Stimulated activated CD8-positive, alpha-beta memory T cell treated with anti-CD3 and anti-CD28 coated beads, Interleukin-12 subunit alpha, Interleukin-12 subunit beta, amount 100 ng/mL, for 1 hour (primary cell): ENCODE data around the gene TIRAP.
"Not testable (repeated sequence)": the region's sequence is repeated elsewhere in the genome, so short reads cannot be mapped to it uniquely, and the experiment has no call there.

ENCODE experiments used
- DNase-seq: peaks from one replicate; pipeline ENCODE4 v3.0.0-alpha.2; 2020; ENCODE audit warnings: low read depth

The TIRAP gene

DNA sequence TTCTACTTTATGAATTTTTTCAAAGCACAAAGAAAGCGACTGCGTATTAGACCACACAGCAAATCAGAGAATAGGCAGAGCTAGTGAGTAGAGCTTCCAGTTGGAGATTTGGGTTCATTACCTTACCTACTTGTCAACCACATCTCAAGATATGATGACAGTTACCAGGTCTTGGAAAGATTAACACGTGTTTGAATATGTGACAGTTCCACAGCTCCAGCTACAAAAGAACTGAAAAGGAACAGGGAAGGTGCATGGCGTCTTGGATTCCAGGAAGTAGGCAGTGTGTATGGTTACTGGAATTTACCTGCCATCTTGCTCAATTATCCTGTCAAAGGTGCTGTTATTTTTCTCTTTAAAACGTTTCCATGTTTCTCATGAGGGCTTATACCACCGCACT lies 5.3 kb downstream of the TIRAP start:
- DNase-seq: no peak

DNA sequence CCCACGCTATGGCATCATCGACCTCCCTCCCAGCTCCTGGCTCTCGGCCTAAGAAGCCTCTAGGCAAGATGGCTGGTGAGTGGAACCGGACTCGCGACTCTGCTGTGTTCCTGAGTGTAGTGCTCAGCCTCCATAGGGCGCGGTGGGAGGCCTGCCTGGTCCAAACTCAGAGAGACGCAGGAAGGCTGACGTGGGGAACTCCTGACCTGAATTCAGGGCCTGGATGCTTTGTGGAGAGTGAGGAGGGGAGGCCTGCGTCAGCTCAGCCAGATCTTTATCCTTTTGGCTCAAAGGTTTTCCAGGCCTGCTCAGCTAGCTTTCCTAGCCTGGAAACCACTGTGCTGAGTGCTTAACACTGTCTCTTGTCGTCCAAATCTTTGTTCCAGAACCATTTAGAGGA lies 8.0 kb downstream of the TIRAP start:
- DNase-seq: no peak

DNA sequence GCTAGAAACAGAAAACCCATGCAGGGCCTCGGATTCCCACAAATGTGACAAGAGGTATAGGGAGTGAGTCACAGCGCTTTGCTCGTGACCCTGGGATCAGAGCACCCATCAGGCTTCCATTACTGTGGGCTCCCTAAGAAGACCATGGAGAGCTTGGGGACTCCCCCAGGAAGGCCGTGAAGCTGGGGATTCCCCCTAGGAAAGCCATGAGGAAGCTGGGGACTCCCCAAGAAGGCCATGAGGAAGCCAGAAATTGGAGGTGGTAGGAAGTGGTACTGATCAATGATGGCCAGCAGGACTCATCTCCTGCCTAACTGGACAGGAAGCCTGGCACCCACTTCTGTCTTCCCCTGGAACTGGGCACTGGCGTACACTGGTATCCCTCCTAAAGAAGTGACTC lies 10.8 kb downstream of the TIRAP start:
- DNase-seq: no peak

DNA sequence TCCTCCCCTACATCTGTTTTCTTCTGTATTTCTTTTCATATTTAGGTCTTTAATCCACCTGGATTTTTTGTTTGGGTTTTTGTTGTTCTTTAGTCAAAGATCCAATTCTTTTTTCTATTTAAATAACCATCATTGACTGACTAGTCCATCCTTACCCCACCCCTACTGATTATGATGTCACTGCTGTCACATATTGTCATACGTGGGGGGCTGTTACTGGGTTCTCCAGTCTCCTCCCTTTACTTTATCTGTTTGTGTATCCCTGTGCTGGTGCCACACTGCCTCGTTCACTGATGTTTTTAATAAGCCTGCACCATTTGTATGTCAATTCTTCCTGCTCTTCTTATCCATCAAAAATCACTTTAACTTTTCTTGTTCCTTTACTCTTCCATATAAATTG lies 14.1 kb downstream of the TIRAP start:
- no peak for DNase-seq

DNA sequence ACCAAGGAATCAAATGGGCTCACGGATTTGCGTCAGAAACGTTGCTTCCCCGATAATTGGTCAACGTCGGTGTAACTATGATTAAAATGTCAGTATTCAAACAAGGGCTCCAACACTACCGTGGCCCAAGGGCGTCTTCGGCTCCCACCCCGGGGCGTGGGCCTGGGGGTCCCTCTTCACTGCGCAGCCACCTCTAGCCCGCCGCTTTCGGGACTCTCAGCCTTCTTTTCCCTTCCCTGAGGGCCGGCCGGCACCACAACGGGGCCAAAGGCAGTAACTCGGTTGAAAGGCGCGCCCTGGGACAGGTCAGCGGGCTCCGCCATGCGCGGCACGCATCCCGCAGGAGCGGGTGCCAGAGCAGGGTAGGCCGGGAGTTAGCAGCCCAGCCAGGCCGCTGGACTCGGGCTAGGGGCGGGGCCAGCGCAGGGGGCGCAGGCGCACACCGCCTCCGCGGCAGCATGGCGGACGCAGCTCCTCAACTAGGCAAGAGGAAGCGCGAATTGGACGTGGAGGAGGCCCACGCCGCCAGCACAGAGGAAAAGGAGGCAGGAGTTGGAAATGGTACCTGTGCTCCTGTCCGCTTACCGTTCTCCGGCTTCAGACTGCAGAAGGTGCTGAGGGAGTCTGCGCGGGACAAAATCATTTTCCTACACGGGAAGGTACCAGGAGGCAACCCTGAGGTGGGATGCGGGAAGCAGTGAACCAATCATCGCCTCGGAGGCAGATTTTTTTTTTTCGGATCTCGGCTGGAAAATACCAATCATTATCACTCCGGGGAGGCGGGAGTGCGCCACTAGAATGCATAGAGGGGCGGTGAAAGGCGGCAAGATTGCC lies 20.9 kb downstream of the TIRAP start, which contains the start of gene DCPS:
TSS of gene DCPS (plus strand) at position 438 of the 834 bp plus-strand sequence. CDS start at position 459, 21 bp downstream.
- DNase-seq: peak; percentile 65

DNA sequence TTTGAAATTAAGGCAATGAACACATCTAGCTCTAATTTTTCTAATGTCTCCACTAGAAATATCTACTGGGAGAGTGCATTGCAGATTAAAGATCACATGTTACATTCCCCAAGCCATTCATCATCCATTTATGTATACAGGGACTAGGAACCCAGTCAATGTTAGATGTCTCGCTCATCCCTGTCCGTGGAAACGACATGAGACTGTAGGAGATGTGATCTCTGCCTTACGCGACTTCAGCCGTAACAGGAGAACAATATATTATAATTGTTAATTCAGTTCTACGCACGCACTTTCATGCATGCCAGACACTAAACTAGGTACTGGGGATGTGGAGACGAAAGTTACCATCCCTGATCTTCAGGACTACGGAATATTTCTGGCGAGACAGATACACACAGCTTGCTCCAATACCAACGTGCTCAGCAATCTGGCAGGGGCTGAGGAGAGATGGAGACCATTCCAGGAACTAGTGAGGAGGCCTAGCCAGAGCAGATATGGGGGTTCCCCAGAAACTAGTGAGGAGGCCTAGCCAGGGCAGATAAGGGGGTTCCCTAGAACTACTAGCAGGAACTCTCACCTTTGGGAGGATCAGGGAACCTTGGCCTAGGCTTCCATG lies 21.7 kb downstream of the TIRAP start:
- no peak for DNase-seq

DNA sequence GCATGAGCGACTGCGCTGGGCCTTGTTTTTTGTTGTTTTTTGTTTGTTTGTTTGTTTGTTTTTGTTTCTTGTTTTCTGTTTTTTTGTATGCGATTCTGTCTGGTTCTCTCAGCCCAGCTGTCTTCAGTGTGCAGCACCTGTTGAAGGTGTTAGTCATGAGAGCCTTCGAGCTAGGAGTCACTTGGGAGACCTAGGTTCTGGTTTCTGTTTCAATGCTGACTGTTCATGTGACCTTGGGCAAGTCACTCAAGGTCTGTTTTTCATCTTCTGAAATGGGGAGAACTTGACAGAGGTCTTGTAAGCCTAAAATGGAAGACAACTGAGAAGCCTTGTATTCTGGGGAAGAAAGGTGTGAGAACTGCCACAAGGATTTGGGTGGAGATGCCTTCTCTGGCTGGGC lies 22.8 kb downstream of the TIRAP start:
- no peak for DNase-seq

DNA sequence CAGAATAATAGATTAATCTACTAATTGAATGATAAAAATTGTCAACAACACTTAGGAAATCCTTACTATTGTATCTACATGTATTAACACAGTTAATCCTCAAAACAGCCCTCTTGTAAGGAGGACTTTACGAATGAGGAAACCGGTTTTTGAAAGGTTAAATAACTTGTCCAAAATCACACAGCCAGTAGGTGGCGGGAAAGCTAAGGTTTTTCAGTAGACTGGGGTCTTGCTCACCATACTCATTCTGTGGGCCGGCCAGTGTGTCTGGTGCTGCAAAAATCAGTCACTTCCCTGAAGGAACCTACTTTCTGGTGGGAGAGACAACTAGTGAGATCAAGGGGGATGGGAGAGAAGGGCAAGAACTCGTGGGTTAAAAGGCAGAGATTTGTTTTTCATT lies 24.8 kb downstream of the TIRAP start:
- no peak for DNase-seq

DNA sequence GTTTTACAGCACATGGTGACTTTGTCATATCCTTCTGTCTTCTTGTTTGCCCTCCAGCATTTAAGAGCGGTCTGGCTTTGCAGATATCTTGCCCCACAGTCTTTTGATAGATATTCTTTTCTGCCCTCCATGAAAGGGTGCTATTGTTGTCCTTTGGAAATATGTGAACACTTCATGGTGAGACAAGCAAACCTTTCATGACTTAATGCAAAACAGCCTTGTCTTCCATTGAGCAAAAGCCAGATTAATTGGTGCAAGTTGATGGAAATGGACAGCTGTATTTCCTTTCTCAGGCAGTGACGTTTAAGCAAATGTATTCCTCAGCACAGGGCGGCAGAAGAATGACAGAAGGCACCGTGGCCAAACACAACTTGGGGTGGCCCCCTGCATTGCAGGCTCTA lies 25.4 kb downstream of the TIRAP start:
- DNase-seq: no peak

DNA sequence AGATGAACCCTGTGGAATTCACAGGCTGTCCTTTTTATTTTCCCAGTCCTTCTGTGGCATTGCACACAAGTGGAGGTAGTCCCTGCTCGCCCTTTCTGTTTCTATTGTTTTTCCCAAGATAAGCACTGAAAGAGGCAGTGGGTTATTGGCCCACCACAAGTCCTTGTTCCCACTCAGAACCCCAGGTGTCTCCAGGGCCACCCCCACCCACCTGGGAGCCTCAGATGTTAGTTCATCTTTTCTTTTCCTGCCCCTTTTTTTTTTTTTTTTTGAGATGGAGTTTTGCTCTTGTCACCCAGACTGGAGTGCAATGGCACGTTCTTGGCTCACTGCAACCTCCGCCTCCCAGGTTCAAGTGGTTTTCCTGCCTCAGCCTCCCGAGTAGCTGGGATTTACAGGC lies 25.9 kb downstream of the TIRAP start:
- DNase-seq: not testable (repeated sequence)

DNA sequence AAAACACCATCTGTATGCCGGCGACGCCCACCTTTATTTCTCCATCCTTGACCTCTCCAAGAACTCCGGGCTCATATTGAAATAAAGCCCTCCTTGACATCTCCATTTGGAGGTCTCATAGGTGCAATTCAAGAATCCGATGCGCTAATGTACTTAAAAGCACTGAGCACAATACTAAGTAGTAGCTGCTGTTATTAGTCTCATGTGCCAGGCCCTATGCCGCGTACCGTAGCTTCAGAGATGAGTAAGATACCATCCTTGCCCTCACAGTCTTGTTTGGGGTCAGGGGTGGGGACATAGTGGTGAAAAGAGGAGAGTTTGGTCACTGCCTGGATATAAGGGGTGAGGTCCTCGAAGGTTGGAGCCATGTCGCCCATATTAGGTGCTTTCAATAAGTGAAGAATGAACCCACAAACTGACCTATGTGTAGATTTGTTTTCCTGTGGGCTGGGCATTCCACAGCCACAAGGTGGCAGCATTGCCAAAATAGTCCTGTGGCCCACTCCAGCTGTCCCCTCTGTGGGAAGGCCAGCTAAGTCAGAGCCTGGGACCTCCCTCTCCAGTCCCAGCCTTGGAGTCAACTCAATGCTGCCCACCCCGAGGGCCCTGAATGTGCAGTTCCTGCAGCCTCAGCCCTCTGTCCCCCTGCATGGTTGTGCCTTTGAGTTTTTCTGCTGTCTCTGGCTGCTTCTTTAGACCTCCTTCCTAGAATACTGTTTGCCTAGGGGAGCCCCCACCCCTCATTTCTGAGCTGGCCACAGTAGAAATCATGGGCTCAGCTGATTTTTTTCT lies 27.5 kb downstream of the TIRAP start:
- peak; percentile 45 for DNase-seq

DNA sequence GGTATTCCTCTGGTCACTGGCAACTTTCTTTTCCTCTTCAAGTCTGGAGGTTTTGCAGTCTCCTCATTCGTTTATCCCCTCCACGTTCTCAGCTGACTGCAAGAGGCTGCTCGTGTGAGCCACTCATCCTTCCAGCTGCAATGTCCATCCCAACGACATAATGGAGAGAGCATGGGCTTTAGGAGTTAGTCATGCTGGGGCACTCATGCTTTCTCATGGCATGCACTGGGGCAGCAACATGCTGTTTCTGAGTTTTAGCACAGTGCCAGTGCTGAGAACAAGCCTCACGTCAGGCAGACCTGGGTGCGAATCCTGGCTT lies 28.1 kb downstream of the TIRAP start:
- DNase-seq: no peak

DNA sequence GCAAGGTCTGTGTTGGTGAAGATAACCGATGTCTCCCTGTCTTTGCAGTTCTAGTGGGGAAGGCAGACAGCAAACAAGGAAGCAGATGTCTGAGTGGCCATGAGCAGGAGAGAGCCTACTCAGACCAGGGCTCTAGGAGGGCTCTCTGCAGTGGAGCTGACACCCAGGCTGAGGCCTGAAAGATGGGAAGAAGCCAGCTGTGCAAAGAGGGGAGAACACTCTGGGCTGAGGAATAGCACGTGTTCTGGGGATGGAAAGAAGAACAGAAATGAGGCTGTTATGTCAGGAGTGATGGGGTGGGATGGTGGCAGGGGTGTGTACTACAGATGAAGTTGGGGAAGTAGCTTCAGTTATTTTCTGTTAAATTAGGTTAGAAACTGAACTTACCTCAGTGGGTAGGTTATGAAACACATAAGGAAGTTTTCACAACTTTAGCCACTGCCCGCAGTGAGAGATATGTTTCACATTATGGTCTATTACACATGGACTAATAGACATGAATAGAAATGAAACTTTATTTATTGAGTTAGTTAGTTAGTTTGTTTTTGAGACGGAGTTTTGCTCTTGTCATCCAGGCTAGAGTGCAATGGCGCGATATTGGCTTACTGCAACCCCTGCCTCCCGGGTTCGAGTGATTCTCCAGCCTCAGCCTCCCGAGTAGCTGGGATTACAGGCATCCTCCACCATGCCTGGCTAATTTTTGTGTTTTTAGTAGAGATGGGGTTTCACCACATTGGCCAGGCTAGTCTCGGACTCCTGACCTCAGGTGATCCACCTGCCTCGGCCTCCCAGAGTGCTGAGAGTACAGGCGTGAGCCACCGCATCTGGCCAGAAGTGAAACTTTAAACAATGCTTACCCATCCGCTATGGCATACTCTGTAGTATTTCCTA lies 28.8 kb downstream of the TIRAP start:
- DNase-seq: no peak

DNA sequence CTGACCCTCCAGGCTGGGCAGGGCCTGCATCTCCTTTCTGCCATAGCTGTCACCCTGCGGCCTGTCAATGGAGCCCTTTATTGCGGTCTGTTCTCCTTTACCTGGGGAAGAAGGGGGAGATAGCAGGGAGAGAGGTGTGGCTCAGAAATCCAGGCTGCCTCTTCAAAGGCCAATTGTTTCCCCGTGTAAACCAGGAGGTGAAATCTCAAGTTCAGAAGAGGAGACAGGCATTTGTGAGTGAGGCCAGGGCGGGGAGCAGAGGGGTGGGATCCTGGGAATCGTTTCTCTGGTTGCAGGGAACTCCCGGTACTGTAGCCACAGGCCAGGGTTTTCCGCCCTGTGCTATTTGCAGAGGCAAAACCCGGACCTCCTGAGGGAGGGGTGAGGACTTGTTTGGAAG lies 30.1 kb downstream of the TIRAP start:
- no peak for DNase-seq

DNA sequence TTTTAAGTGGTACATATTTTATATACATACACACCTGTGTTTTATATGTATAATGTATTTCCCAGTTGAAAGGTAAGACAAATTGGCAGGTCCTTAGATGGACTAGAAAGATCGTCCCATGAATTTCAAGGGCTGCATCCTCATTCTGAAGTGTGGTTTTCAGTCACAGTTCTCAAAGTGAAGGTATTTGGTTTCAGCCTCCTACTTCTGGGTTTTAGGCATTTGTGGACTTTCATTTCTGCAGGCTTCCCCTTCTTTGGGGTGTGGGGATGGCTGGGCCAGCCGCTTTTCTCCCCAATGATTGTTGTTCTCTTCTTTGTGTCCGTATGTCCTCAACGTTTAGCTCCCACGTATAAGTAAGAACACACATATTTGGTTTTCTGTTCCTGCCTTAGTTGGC lies 30.9 kb downstream of the TIRAP start:
- no peak for DNase-seq

DNA sequence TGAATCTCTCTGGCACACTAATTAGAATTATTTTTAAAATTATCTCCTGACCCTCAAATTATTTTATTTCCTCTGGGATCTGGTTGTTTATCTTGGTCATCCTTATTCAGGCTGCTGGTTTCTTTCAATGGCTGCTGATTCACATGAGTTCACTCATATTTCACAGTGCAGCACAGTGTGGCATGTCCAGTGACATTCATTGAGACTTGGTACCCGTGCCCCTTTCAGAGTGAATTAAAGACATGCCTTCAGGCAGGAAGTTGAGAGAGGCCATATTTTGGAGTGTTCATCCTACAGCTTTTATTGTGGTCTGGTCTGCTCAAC lies 34.5 kb downstream of the TIRAP start:
- no peak for DNase-seq

DNA sequence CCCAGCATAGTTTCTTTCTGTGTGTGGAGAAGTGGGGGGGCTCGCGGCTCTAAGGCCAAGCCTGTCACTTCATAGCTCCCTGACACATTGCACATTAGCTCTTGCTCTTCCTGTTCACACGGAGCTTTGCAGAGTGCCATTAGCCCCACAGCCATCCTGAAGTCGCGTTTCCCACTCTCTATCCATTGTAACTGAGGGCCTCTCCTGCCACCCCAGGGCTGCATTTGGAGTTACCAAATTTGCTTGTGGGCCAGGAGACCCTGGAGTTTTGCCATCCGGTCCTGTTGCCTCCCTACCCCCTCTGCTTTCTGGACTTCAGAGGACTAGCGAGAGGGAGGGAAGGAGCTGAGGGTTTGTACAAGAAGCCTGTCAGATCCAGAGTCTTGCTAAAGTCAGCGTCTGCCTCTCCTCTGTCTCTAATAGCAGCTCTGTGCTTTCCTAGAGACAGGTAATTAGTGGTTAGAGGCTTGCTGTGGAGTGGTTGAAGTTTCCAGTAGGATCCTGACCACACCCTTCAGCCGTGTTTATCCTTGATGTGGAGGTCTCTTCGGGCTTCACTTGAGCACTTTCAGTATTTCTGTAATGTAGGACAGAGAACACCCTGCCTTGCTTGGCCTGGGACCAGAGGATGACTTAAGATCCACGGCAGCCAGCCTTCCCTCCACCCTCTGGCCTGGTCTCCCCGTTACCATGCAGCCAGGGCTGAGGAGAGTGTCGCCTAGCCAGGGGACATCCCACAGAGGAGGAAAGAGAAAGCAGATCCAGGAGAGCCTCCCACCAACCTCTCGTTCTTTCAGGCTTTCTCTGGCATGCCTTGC lies 35.1 kb downstream of the TIRAP start:
- no peak for DNase-seq

DNA sequence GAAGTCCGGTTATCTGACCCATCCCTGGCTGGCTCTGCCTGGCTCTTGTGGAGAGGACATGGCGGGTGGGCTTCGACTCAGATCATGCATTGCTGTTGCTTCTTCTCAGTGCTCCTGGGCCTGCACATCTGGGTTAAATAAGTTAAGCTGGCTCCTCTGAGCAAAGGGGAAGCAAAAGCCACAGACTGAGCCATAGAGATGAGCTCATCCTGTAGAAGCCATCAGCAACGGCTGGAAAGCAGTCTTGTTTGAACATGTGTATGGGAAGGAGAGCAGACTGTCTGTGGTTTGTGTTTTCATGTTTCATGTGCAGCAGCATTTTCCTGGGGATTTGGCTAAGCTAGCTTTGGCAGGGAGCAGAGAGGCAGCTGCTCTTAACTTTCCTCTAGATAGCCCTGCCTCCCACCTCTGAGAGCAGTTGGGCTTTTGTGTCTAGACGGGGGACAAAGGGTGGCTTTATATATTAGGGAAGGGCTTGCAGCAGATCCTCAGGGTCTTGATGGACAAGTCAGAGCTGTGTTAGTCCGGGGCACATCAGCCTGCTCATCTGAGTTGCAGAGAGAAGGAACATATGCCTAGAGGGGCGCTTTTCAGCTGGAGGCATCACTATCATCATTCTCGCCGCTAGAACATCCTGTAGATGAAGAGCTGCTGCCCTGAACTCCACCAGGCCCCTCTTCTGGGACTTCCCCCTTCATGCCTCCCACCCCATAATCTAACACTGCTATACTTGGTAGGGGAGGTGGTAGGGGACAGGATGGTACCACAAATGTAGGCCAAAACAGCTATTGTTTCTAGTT lies 35.9 kb downstream of the TIRAP start:
- DNase-seq: no peak

DNA sequence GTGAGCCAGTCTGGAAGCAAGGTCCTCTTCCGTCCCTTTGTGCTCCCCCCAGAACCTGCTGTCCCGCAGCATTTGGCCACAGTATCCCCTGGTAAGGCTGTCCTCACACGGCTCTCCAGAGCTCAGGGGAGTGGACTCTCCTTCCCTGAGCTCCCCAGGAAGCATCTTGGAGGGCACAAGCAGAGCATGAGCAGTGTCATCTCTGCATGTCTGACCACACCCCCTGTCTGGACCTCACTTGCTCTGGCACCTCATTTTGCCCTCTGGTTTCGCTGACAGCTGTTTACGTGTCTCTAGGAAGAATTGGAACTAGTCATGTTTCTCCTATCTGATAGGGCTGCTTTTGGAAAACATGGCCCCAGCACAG lies 36.5 kb downstream of the TIRAP start:
- no peak for DNase-seq

DNA sequence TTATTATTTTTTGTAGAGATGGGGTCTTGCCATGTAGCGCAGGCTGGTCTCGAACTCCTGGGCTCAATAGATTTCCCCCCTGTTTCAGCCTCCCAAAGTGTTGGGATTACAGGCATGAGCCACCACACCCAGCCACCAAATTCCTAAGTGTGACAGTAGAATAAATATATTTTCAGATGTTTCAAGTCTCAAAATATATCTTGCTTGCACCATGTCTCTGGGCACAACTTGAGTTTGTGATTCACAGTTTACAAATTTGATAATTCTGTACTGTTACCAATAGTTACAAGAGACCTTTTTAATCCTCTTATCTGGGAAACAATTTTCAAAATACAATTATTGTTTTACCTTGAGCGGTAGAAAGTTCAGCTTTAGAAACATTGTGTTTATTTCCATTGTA lies 40.1 kb downstream of the TIRAP start:
- DNase-seq: no peak
